NCI-H524 (cell line): ENCODE data around the gene MBD6.
"Not testable (repeated sequence)": the region's sequence is repeated elsewhere in the genome, so short reads cannot be mapped to it uniquely, and the experiment has no call there.

Experiments
- DNase-seq, 2 experiments: peaks; one replicate each; lab custom pipeline; 2025; lab: John Stamatoyannopoulos, UW

MBD6 gene

GRCh38 chr12:57515408-57515933 is 7.2 kb upstream of the MBD6 start:
- no peak for DNase-seq

DNA sequence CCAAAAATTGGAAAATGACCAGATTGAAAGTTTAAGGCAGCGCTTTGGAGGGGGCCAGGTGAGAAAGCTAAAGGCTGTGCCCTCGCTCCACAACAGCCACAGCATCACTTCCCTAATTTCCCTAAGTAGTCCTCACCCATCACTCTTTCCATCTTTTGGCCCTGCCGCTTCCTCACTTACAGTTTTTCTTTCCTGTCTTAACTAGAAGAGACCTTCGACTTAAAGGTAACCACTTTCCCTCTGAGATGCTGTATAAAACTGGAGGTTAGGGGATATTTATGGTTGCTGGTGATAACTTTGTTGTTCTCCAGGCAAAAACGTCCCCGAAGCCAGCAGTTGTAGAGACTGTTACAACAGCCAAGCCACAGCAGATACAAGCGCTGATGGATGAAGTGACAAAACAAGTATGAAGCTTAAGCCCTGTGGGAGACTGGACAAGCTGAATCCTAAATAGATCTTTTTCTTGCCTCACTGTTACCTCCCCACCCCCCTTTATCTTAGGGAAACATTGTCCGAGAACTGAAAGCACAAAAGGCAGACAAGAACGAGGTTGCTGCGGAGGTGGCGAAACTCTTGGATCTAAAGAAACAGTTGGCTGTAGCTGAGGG is 6.6 kb upstream of the MBD6 start:
- no peak for DNase-seq

GRCh38 chr12:57516617-57517153 is 5.9 kb upstream of the MBD6 start:
- no peak for DNase-seq

- DNase-seq = no peak
These were observed 5.4 kb upstream of the MBD6 start for GRCh38 chr12:57517187-57517586.

GRCh38 chr12:57517718-57518117 is 4.9 kb upstream of the MBD6 start:
- not testable (repeated sequence) for DNase-seq

- DNase-seq = no peak
These were observed 4.3 kb upstream of the MBD6 start for GRCh38 chr12:57518176-57518919.

DNA sequence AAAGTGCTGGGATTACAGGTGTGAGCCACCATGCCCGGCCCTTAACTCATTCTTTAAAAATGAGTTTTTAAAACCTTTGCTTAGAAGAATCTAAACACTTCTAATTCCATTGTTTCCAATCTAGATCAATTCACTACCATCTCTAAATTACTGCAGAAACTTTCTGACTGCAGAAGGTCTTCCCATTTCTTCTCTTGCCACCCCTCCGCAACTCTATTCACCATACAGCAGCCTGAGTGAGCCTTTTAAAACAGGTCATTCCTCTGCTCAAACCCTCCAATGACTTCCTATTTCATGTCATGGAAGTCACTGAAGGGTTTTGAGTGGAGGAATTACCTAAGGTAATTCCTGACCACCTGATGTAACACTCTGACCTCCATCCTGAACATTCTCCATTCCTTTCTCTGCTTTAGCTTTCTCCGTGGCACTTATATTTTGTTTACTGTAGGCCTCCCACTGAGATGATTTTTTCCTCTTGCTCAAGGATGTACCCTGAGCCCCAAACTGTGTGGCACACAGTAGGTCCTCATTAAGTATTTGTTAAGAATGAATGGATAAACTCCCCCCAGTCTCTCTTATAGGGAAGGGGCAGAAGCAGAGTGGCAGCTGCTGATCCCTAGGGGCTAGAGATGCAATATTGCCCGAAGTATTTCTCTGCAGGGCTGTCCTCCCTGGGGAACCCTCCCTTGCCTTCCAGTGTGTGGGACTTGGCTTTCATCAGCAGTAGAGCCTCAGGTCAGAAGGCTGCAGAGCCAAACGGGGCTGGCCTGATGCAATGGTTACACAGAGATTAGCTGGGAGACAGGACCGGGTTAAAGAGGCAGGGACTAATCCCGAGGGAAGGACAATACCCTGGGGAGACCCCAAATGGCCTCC is 3.5 kb upstream of the MBD6 start:
- peak in 1 of 2 experiments; percentile 63 for DNase-seq

DNA sequence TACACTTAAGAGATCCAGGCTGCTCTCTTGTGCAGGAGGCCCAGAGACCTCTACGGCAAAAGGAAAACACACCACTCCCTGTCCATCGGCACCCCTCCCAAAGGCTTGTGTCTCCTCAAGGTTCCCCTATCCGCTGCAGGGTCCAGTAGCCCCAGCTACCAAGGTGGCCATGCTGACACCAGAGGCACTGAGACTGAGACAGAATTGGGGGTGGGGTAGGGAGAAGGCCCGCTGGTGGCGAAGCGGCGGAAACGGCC is 2.9 kb upstream of the MBD6 start:
- DNase-seq = no peak

GRCh38 chr12:57520053-57520818 is 2.4 kb upstream of the MBD6 start, which contains the start of gene DDIT3:
Gene DDIT3, minus strand, starts transcription at chr12:57520514. Its CDS starts 3,108 bp downstream, at chr12:57517406.
- DNase-seq = peak; percentile 92 to 98

GRCh38 chr12:57521525-57522010 is 1.1 kb upstream of the MBD6 start:
- peak; percentile 74 to 85 for DNase-seq

DNA sequence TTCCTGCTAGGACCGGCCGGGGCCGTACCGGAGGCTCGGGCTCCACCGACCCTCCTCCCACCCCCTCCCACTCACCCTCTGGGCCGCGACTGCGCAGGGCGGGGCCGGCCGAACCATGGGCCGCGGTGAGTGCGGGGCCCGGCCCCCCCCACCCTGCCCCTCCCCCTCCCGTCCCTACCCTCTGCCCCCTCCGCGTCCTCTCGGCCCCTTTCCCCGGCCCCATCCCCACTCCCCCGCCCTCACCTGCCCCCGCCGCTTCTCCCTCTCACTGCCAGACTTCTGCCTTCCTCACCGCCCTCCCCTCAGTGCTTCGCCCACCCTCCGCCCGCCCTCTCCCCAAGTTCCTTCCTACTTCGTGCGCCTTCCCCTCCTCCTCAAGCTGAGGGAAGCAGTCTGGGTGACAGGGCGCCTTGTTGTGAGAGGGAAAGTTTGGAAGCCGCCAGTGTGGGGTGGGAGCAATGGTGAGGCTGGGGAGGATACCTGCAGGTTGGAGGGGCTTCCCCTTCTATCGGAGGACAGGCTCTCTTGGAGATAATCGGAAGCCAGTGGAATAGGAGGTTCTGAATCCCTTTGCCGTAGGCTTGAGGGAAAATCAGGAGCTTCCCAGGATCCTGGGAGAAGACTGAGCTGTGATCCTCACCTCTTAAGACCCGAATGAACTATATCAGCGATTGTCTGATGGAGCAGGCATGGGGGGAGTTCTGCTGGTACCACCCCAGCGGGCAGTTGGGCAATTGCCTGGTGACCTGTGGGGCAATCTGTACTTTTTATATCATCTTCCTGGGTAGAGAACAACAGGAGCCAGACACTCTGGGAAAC is 472 bp downstream of the MBD6 start:
- DNase-seq = peak in 1 of 2 experiments; percentile 48

- peak in 1 of 2 experiments; percentile 30 for DNase-seq
These were observed 1.3 kb downstream of the MBD6 start for GRCh38 chr12:57523706-57524614.

GRCh38 chr12:57524814-57525614 is 2.4 kb downstream of the MBD6 start:
- peak; percentile 22 to 70 for DNase-seq

DNA sequence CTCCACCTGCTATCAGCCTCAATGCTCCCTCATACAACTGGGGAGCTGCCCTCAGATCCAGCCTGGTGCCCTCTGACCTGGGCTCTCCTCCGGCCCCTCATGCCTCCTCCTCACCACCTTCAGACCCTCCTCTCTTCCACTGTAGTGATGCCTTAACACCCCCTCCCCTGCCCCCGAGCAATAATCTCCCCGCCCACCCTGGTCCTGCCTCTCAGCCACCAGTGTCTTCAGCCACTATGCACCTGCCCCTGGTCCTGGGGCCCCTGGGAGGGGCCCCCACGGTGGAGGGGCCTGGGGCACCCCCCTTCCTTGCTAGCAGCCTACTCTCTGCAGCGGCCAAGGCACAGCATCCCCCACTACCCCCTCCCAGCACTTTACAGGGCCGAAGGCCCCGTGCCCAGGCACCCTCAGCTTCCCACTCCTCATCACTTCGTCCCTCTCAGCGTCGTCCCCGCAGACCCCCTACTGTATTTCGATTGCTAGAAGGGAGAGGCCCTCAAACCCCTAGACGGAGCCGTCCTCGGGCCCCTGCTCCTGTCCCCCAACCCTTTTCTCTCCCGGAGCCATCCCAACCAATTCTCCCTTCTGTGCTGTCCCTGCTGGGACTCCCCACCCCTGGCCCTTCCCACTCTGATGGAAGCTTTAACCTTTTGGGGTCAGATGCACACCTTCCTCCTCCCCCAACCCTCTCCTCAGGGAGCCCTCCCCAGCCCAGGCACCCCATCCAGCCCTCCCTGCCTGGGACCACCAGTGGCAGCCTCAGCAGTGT is 3.2 kb downstream of the MBD6 start:
- DNase-seq = no peak

DNA sequence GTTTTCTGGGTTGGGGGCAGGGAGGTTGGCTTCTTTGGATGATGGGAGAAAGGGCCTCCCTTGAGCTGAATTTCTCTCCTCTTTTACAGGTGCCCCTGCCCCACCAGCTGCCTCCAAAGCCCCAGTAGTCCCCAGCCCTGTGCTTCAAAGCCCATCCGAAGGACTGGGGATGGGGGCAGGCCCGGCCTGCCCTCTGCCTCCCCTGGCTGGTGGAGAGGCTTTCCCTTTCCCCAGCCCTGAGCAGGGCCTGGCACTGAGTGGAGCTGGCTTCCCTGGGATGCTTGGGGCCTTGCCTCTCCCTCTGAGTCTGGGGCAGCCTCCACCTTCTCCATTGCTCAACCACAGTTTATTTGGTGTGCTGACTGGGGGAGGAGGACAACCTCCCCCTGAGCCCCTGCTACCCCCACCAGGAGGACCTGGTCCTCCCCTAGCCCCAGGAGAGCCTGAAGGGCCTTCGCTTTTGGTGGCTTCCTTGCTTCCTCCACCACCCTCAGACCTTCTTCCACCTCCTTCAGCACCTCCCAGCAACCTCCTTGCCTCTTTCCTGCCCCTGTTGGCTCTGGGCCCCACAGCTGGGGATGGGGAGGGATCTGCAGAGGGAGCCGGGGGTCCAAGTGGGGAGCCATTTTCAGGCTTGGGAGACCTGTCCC is 4.0 kb downstream of the MBD6 start:
- no peak for DNase-seq

DNA sequence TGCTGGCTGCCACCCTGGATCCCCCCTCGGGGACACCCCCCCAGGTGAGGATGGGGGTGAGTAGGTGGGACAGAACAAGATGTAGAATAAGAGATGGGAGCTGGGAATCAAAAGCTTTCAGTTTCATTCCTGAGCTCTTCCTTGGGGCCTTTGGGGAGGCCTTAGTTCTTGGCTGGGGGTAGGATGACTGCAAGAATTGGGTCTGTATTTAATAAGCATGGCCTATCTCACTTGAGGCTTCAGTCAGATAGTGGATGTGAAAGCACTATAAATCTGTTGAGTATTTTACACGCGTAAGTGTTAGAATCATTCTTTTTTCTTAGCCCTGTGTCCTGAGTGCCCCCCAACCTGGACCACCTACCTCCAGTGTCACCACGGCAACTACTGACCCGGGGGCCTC is 4.6 kb downstream of the MBD6 start:
- DNase-seq = no peak

GRCh38 chr12:57528176-57528575 is 5.6 kb downstream of the MBD6 start:
- DNase-seq = no peak
